Astrocyte (in vitro differentiated cells and primary cell): ENCODE results near the gene FRMD4B.

Experiments used
- EZH2 ChIP-seq: IDR thresholded peaks from 2 replicates; pipeline ENCODE4 v1.6.1; 2012; ENCODE audit warnings: mild to moderate bottlenecking, low read length, inconsistent platforms; ENCODE audit not compliant: insufficient read depth
- TF ChIP-seq, protein P1 (sequence below): IDR thresholded peaks from 2 replicates; pipeline ENCODE4 v1.5.1; 2011; ENCODE audit warnings: low read depth, mild to moderate bottlenecking, inconsistent platforms, low read length, moderate library complexity; ENCODE audit not compliant: insufficient read depth

DNA sequence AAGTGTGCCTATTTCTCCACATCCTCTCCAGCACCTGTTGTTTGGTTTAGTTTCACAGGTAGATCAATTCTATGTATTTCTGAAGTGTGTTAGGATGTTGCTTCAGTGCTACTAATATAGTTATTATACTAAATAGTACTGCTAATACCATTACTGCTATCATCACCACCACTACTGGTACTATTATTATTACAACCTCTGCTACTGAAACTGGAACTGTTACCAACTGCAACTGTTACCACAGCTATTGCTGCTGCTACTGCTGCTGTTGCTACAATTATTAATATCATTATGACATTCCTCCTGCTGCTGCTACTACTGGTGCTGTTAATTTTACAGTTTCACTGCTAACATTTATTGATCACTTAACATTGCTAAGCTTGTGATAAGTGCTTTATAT, 255.2 kb downstream of the FRMD4B start:
- TF ChIP-seq, protein P1, sequence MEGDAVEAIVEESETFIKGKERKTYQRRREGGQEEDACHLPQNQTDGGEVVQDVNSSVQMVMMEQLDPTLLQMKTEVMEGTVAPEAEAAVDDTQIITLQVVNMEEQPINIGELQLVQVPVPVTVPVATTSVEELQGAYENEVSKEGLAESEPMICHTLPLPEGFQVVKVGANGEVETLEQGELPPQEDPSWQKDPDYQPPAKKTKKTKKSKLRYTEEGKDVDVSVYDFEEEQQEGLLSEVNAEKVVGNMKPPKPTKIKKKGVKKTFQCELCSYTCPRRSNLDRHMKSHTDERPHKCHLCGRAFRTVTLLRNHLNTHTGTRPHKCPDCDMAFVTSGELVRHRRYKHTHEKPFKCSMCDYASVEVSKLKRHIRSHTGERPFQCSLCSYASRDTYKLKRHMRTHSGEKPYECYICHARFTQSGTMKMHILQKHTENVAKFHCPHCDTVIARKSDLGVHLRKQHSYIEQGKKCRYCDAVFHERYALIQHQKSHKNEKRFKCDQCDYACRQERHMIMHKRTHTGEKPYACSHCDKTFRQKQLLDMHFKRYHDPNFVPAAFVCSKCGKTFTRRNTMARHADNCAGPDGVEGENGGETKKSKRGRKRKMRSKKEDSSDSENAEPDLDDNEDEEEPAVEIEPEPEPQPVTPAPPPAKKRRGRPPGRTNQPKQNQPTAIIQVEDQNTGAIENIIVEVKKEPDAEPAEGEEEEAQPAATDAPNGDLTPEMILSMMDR = no peak
- no peak for TF ChIP-seq EZH2
